Activated CD4-positive, alpha-beta T cell treated with anti-CD3 and anti-CD28 coated beads, Interleukin-2, Interleukin-4, amounts not matched to agents 100 ng/mL and 50 ng/mL, durations not matched to agents 16 hours and 8 hours (primary cell): ENCODE measurements around the gene TBC1D9B.

Experiments used
- DNase-seq: peaks from one replicate; pipeline ENCODE4 v3.0.0-alpha.2; 2020; ENCODE audit warnings: low spot score

TBC1D9B gene

GRCh38 chr5:179907556-179908324 is at the start of gene TBC1D9B:
Gene TBC1D9B (minus strand): TSS chr5:179907897. CDS start chr5:179907821, 76 bp downstream.
- DNase-seq: peak; percentile 49

DNA sequence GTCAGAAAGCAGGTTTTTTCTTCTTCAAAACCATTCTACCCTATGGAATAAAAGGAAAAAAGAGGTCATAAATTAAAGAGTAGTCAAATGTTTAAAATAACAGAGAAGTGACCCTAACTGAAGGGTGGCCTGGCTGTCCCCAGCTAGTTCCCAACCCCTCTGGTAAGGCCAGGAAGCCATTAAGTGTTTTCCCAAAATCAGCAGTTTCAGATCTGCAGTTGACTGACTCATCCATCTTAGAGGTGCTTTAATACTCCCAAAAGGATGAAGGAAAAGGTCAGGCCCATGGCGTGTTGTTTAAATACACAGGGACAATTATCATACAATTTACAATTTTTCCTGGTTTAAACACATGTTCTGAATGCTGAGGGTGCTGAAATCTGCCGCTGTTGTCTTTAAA is 47.9 kb upstream of the TBC1D9B start:
- no peak for DNase-seq

GRCh38 chr5:179955062-179955461 is 47.4 kb upstream of the TBC1D9B start:
- DNase-seq: no peak

DNA sequence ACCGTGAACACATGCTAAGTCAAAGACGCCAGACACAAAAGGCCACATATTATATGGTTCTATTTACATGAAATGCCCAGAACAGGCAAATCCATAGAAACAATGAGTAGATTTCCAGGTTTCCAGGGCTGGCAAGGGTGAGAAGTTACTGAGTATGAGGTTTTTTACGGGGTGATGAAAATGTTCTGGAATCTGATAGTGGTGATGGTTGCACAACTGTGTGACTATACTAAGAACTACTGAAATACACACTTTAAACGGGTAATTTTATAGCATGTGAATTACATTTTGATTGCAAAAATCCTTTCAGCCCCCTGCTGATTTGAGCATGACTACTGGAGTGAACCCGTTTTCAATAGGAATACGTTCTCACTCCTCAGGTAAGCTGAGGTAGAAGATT is 46.7 kb upstream of the TBC1D9B start:
- DNase-seq: no peak

DNA sequence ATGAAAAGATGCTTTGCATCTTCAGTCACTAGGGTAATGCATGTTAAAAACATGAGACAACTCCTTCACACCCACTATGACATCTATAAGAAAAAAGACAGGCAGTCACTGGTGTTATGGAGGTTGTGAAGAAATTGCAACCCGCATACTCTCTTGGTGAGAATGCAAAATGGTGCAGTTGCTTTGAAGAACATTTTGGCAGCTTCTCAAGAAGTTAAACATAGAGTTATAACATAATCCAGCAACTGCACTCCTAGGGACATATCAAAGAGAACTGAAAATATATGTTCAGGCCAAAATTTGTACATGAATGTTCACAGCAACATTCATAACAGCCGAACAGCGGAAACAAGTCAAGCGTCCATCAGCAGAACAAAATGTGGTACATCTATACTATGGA is 46.3 kb upstream of the TBC1D9B start:
- no peak for DNase-seq

- no peak for DNase-seq
These were observed 29.4 kb upstream of the TBC1D9B start for GRCh38 chr5:179936976-179937681.

GRCh38 chr5:179930788-179931473 is 23.2 kb upstream of the TBC1D9B start:
- no peak for DNase-seq

DNA sequence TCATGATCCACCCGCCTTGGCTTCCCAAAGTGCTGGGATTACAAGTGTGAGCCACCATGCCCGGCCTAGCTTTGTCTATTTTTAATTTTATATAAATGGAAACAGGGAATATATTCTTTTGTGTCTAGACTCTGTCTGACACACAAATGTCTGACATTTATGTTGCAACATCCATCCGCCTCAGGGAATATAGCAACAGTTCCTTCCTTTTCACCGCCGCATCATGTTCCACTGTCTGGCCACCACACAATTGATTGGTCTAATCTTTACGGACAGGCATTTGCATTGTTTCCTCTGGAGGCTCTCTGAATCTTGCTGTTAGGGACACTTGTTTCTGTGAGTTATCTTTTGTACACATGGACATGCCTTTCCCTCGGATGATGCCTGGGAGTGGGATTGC is 20.1 kb upstream of the TBC1D9B start:
- no peak for DNase-seq

GRCh38 chr5:179926657-179927056 is 19.0 kb upstream of the TBC1D9B start:
- DNase-seq: no peak

DNA sequence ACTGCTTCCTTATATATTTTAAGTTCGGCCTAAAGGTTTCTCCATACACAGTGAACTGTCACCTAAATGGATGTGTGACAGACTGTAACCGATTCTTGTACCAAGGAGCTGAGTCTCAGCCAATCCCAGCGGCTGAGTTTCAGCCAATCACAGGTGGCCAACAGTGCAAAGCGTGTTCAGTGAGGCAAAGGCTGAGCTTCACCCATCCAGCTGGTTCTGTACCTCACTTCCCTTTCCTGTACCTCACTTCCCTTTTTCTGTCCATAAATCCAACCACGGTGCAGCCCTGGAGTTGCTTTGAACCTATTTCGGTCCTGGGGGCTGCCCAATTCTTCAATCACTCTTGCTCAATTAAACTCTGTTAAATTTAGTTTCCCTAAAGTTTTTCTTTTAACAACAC is 15.7 kb upstream of the TBC1D9B start:
- no peak for DNase-seq

- no peak for DNase-seq
These were observed 12.5 kb upstream of the TBC1D9B start for GRCh38 chr5:179920175-179920574.

DNA sequence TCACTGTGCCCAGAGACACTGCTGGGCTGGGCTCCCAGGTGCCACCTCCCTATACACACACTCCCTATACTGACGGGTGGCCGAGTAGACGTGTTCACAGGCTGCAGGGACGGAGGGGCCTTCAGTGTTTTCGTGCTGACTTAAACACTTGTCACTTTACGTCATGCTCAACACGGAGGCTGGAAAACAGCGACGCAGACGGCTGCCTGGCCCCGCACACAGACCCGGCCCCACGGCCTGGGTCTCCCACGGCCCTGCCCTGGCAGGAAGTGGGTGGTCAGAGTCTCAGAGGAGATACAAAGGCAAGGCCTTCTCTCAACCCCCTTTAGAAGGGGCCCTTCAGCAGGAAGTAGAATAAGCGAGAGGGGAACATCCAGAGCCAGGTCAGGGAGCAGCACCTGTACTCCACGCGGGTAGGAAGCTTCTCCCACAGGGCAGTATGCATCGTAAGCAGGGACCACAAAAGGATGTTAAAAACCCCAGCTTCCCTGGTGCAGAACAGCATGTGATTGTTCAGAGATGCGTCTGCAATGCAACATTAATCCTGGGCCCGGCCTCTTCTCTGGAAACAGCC is 11.9 kb upstream of the TBC1D9B start:
- no peak for DNase-seq

- DNase-seq: no peak
These were observed 11.2 kb upstream of the TBC1D9B start for GRCh38 chr5:179918742-179919486.

DNA sequence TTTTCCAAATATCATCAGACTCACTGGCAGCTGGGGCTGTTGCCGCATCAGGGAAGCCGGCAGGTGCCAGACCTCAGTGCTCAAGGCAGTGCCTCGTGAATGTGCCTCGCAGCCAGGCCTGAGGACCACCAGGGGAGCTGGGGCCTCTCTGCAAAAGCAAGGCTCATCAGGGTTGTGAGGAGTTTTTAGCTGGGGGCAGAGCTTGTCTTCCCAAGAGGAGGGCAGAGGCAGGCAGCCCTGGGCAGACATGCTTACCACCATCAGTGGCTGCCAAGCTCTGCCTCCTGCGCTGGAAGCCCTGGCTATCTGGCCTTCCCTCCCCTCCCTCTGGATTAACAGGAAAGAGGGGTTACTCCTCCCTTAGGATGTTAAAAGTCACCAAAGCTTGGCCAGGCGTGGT is 8.8 kb upstream of the TBC1D9B start:
- DNase-seq: no peak

DNA sequence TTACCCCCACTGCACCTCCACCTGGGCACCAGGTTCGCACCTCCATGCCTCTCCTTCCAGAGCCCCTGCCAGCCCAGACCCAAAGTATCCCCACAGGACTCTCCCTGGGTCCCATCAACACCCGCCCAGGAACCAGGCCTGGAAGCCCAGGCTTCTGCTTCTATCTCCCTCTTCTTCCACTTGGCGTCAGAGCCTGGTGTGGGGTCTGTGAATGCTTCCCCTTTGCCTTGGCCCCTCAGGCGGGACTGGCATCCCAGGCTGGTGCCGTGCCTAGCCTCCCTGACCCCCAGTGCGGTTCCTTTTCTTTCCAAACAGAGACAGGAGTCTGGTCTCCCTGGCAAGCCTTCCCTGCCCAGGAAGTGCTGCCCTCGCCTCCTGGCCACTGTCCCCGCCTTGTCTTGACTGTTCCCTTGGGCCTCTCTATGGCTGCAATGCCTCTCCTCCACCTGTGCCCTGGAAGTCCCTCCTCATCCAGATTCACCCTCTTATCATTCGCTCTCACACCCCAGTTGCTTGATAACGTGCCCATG is 7.8 kb upstream of the TBC1D9B start:
- DNase-seq: no peak

- DNase-seq: peak; percentile 9
These were observed 6.5 kb upstream of the TBC1D9B start for GRCh38 chr5:179914032-179914755.

GRCh38 chr5:179913461-179913860 is 5.8 kb upstream of the TBC1D9B start:
- DNase-seq: no peak

DNA sequence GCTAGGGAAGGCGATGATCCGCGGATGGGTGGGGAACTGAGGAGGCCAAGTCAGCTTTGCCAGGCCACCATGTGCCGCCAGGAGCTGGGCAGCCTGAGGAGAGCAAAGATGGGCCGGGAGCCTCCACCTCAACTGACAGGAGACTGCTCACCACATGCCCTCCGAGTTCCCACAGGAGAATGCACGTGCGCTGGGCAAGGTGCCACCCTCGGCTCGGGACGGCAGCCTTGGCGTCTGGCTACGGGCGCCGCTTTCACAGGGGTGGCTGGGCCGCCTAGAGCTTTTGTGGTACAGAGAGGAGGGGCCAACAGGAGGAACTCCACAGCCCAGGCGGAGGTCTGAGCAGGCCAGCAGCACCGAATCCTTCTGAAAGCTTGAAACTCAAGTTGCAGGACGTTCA is 5.3 kb upstream of the TBC1D9B start:
- DNase-seq: no peak

GRCh38 chr5:179912386-179912785 is 4.7 kb upstream of the TBC1D9B start:
- no peak for DNase-seq

- DNase-seq: no peak
These were observed 1.5 kb upstream of the TBC1D9B start for GRCh38 chr5:179909224-179909623.

GRCh38 chr5:179908528-179908927 is 831 bp upstream of the TBC1D9B start:
- DNase-seq: no peak
